Mucosa of stomach (tissue), 1 donor: ENCODE data around the gene ARTN.

ENCODE experiments used
- H3K27me3 ChIP-seq: one replicate; pipeline ENCODE4 v1.7.0; 2013; ENCODE audit warnings: mild to moderate bottlenecking, low read length; ENCODE audit not compliant: control insufficient read depth, insufficient read depth
- H3K36me3 ChIP-seq: one replicate; pipeline ENCODE4 v1.7.0; 2013; ENCODE audit warnings: low read length; ENCODE audit not compliant: control insufficient read depth, insufficient read depth
- H3K4me1 ChIP-seq: one replicate; pipeline ENCODE4 v1.7.0; 2013; ENCODE audit warnings: mild to moderate bottlenecking, low read length; ENCODE audit not compliant: control insufficient read depth, insufficient read depth
- H3K4me3 ChIP-seq: one replicate; pipeline ENCODE4 v1.7.0; 2013; ENCODE audit warnings: low read length
- H3K9ac ChIP-seq: one replicate; pipeline ENCODE4 v1.7.0; 2013; ENCODE audit warnings: mild to moderate bottlenecking, low read length, moderate library complexity
- H3K9me3 ChIP-seq: one replicate; pipeline ENCODE4 v1.7.0; 2013; ENCODE audit warnings: mild to moderate bottlenecking, low read length, moderate library complexity; ENCODE audit not compliant: control insufficient read depth
- donor health status: Pancreatic carcinoma.

Gene ARTN

GRCh38 chr1:43908858-43909257 lies 24.7 kb upstream of the ARTN start:
- Histone ChIP-seq H3K4me1 (no peaks in the 10 kb centered on the region), H3K9ac (no peak overlapping the region), H3K36me3 (no peaks in the 10 kb centered on the region), H3K9me3 (no peaks in the 10 kb centered on the region), H3K27me3 (no peaks in the 10 kb centered on the region), H3K4me3 (no peak overlapping the region)

- Histone ChIP-seq H3K36me3 (no peaks in the 10 kb centered on the region), H3K9me3 (no peaks in the 10 kb centered on the region), H3K4me3 (no peak overlapping the region), H3K4me1 (no peaks in the 10 kb centered on the region), H3K27me3 (no peaks in the 10 kb centered on the region), H3K9ac (no peak overlapping the region)
These were observed 23.3 kb upstream of the ARTN start for GRCh38 chr1:43910343-43910742.

GRCh38 chr1:43912607-43913006 lies 21.0 kb upstream of the ARTN start:
- Histone ChIP-seq H3K36me3 (no peaks in the 10 kb centered on the region), H3K27me3 (no peaks in the 10 kb centered on the region), H3K4me1 (no peaks in the 10 kb centered on the region), H3K9ac (no peak overlapping the region), H3K9me3 (no peaks in the 10 kb centered on the region), H3K4me3 (no peak overlapping the region)

GRCh38 chr1:43913051-43913501 lies 20.5 kb upstream of the ARTN start:
- H3K27me3 ChIP-seq, result no peaks in the 10 kb centered on the region
- H3K4me1 ChIP-seq, result no peaks in the 10 kb centered on the region
- no peaks in the 10 kb centered on the region for H3K9me3 ChIP-seq
- H3K36me3 ChIP-seq, result no peaks in the 10 kb centered on the region
- no peak overlapping the region for H3K9ac ChIP-seq
- no peak overlapping the region for H3K4me3 ChIP-seq

DNA sequence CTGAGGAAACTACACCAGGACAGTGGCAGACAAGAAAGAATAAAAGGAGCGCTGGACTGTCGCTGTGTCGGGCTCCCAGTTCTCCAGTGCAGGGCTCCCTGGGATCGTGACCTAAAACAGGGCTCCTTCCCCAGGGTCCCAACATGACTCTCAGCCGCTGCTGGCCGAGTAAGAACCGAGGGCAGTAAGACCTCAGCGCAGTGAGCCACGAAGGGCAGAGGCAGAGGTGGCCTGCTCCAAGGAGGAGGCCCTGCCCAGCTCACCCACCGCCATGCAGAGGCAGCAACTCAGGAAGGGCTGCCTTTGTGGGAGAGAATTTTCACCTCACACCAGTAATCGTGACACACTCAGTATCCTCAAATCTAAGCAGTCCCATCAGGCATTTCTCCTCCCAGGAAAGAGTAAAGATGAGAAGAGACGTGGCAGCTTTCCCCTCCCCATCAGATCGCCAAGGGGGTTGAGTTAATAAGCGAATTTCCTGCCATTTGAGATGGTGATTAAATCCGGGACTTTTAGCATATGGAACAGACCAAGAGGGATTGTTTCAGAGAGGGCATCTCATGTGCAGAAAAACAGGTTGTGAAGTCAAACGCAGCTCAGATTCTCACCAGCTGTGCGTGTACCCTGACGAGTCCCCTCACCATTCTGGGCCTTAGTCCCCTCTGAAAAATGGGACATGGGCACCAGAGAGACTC lies 19.8 kb upstream of the ARTN start:
- no peak overlapping the region for H3K9ac ChIP-seq
- no peak overlapping the region for H3K4me3 ChIP-seq
- H3K4me1 ChIP-seq, result no peaks in the 10 kb centered on the region
- no peaks in the 10 kb centered on the region for H3K36me3 ChIP-seq
- no peaks in the 10 kb centered on the region for H3K27me3 ChIP-seq
- no peaks in the 10 kb centered on the region for H3K9me3 ChIP-seq

- H3K4me3 ChIP-seq, result no peak overlapping the region
- no peaks in the 10 kb centered on the region for H3K27me3 ChIP-seq
- no peaks in the 10 kb centered on the region for H3K4me1 ChIP-seq
- no peaks in the 10 kb centered on the region for H3K9me3 ChIP-seq
- no peak overlapping the region for H3K9ac ChIP-seq
- H3K36me3 ChIP-seq, result no peaks in the 10 kb centered on the region
These were observed 18.8 kb upstream of the ARTN start for GRCh38 chr1:43914576-43915525.

- Histone ChIP-seq H3K4me3 (no peak overlapping the region), H3K9ac (no peak overlapping the region), H3K36me3 (no peaks in the 10 kb centered on the region), H3K9me3 (no peaks in the 10 kb centered on the region), H3K27me3 (no peaks in the 10 kb centered on the region), H3K4me1 (no peaks in the 10 kb centered on the region)
These were observed 13.7 kb upstream of the ARTN start for GRCh38 chr1:43919906-43920305.

- H3K36me3 ChIP-seq, result no peaks in the 10 kb centered on the region
- no peaks in the 10 kb centered on the region for H3K4me1 ChIP-seq
- H3K27me3 ChIP-seq, result no peaks in the 10 kb centered on the region
- H3K9me3 ChIP-seq, result no peaks in the 10 kb centered on the region
- H3K4me3 ChIP-seq, result no peak overlapping the region
- H3K9ac ChIP-seq, result no peak overlapping the region
These were observed 12.6 kb upstream of the ARTN start for GRCh38 chr1:43921022-43921421.

DNA sequence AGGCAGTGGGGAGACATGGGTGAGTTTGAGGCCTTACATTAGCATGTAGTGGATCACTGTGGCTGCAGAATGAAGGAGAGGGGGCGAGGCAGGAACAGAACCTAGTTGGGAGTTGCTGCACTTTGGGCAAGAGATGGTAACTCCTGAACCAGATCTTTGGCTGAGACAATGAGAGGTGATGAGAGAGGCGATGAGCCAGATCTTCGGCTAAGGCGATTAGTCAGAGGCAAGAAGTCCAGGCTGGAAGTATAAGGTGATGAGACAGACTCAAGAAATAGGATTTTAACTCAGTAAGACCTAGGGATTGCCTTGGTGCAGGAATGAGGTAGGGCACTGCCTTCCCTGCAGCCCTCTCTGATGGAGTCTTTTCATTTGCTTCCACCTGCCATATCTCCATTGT lies 9.1 kb upstream of the ARTN start:
- no peaks in the 10 kb centered on the region for H3K9me3 ChIP-seq
- H3K9ac ChIP-seq, result no peak overlapping the region
- H3K4me3 ChIP-seq, result no peak overlapping the region
- no peaks in the 10 kb centered on the region for H3K36me3 ChIP-seq
- H3K4me1 ChIP-seq, result no peaks in the 10 kb centered on the region
- H3K27me3 ChIP-seq, result no peaks in the 10 kb centered on the region

DNA sequence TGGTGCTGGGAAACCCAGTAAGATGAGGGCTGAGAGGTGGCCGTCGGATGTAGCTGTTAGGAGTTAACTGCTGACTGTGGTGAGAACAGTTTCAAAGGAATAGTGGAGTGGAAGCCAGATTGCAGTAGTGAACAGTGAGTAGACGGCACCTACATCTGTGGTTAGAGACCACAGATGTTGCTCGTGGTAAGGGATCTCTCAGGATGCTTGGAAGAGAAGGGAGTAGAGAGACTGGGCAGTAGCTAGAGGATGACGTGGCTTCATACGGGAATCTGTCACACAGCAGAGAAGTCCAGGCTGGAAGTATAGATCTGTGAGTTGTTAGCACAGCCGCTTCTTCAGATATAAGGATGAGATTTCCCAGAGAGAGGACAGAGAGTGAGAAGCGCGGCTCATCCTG lies 7.8 kb upstream of the ARTN start:
- Histone ChIP-seq H3K9me3 (no peaks in the 10 kb centered on the region), H3K36me3 (no peaks in the 10 kb centered on the region), H3K4me1 (no peaks in the 10 kb centered on the region), H3K9ac (no peak overlapping the region), H3K4me3 (no peak overlapping the region), H3K27me3 (no peaks in the 10 kb centered on the region)

DNA sequence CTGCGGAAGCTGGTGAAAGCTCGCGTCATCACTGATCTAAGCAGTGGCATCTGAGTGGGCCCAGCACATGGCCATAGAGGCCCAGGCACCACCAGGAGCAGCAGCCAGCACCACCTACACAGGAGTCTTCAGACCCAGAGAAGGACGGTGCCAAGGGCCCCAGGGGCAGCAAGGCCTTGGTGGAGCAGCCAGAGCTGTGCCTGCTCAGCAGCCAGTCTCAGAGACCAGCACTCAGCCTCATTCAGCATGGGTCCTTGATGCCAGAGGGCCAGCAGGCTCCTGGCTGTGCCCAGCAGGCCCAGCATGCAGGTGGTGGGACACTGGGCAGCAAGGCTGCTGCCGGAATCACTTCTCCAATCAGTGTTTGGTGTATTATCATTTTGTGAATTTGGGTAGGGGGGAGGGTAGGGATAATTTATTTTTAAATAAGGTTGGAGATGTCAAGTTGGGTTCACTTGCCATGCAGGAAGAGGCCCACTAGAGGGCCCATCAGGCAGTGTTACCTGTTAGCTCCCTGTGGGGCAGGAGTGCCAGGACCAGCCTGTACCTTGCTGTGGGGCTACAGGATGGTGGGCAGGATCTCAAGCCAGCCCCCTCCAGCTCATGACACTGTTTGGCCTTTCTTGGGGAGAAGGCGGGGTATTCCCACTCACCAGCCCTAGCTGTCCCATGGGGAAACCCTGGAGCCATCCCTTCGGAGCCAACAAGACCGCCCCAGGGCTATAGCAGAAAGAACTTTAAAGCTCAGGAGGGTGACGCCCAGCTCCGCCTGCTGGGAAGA lies 3.2 kb upstream of the ARTN start:
- Histone ChIP-seq H3K4me3 (no peak overlapping the region), H3K9me3 (no peaks in the 10 kb centered on the region), H3K9ac (no peak overlapping the region), H3K27me3 (peaks cover 28% of the 10 kb centered on the region), H3K36me3 (no peaks in the 10 kb centered on the region), H3K4me1 (peaks cover 20% of the 10 kb centered on the region)

- Histone ChIP-seq H3K36me3 (no peaks in the 10 kb centered on the region), H3K9me3 (no peaks in the 10 kb centered on the region), H3K4me3 (no peak overlapping the region), H3K4me1 (peaks cover 25% of the 10 kb centered on the region), H3K9ac (no peak overlapping the region), H3K27me3 (peaks cover 33% of the 10 kb centered on the region)
These were observed 2.7 kb upstream of the ARTN start for GRCh38 chr1:43930949-43931275.
